T-helper 1 cell treated with Interleukin-12 subunit alpha and Interleukin-12 subunit beta and Interleukin-4 antibody, amounts not matched to agents 30 ng/mL and 1 ng/mL, for 36 hours (primary cell): Measurements from ENCODE around the gene ABO. TPM values are rescaled to one million over a fixed set of nuclear protein-coding genes. Genes with fewer than 3 reads are reported as not detected.
"Not testable (repeated sequence)": the region's sequence is repeated elsewhere in the genome, so short reads cannot be mapped to it uniquely, and the experiment has no call there.

Source experiments
- intact Hi-C: fragments of 100-400 bp; cut with micrococcal nuclease; formaldehyde crosslinking; loops from one replicate; pipeline ENCODE4 v1.15.1; 2024
- total RNA-seq: library from RNA; stranded (reverse); gene quantifications from 2 replicates; pipeline ENCODE4 v1.2.3, GENCODE V29; 2022

Gene ABO
- total RNA-seq, 1 donor from 2014 or later: 2.5 TPM

GRCh38 chr9:133264235-133264764 is 10.7 kb downstream of the ABO start:
- intact Hi-C loops: no loop called here

- intact Hi-C loops: no loop called here
These were observed 11.4 kb downstream of the ABO start for GRCh38 chr9:133263557-133263956.

DNA sequence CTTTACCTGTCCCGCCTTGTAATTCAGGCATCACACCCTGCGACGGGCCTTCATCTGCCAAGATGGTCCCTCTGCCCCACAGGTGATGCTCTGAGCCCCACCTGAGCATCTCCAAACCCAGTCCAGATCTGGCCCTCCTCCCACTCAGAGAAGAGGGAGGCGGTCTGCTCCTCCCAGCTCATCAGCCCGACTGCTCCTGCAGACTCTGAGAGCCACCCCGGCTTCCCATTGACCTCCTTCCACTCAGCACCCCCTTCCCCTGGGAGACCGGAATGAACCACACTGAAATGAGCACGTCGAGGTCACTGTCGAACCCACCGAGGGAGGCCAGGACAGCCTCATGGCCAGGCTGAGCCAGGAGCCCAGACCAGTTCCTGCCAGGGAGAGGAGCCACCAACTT is 12.8 kb downstream of the ABO start:
- intact Hi-C loops: no loop called here

DNA sequence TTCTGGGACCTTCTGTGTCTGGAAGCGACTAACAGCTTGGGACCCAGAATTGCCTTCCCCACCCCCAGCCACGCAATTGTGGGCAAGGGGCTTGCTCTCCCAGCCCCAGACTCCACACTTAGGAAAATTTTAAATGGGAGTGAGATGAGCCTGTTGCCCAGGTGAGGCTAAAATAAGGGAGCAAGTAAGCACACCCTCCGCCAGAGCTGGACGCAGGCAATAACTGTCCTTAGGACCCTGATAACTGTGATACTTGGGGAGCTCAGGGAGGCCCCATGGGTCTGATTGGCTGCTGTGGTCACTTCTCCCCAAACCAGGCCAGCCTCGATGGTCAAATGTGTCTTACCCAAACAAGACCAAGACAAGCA is 13.3 kb downstream of the ABO start:
- intact Hi-C loops: no loop called here

- intact Hi-C loops: no loop called here
These were observed 13.8 kb downstream of the ABO start for GRCh38 chr9:133261103-133261752.

DNA sequence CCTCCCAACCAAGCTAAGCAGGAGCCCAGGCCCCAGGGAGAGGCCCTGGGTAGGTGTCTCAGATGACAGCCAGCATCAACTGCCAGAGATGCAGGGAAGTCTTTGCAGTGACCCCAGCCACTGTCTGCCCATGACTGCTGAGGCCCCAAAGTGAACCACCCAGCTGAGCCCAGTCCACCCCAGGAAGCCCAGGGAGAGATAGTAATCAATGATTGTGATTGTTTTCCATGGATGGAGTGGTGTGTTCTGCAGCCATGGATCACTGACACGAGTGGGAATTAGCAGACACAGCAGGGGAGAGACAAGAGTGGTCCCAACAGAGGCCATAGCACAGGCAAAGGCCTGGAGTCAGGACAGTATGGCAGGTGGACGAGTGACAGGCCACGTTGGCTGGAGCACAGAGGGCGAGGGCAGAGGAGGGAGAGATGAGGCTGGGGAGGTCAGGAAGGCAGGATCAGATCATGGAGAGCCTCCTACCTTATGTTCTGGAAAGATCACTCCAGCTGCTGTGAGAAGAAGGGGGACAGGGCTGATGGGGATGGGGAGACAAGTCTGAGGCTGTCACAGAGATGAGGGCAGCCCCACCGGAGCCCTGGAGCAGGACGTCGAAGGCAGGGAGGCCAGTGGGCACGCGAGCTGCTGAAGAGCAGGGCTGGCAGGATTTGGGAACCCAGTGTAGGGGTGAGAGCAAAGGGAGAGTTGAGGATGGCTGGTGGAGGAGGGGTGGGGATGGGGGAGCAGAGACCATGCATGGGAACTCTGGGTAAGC is 14.5 kb downstream of the ABO start:
- intact Hi-C loops: no loop called here

- intact Hi-C loops: no loop called here
These were observed 16.7 kb downstream of the ABO start for GRCh38 chr9:133258061-133259015.

GRCh38 chr9:133257465-133257956 is 17.5 kb downstream of the ABO start:
- intact Hi-C loops: no loop called here

DNA sequence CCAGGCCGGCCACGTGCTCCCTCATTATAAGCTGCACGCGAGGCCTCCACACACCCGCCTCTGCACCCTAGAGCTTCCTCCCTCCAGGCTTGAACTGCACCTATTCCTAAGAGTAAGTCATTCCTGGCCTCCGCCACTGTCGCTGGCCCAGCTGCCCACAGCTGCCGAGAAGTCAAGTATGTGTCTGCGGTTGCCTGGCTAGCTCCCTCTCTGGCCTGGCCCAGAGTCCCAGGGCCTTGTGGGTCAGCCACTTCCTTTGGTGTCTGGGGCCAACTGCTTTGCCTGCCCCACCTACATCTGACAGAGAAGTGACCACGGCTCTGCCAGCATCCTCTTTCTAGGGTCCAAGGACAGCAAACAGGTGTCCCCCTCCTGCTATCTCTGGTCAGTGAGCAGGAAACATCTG is 18.3 kb downstream of the ABO start:
- intact Hi-C loops: no loop called here

DNA sequence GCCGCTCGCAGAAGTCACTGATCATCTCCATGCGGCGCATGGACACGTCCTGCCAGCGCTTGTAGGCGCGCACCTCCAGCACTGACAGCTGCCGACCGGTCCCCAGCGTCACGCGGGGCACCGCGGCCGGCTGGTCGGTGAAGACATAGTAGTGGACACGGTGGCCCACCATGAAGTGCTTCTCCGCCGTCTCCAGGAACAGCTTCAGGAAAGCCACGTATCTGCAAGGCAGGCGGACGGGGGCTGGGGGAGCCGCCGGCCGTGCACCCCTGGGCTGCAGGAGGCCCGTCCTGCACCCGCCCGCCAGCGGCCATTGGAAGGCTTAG is 18.9 kb downstream of the ABO start:
- intact Hi-C loops: no loop called here

DNA sequence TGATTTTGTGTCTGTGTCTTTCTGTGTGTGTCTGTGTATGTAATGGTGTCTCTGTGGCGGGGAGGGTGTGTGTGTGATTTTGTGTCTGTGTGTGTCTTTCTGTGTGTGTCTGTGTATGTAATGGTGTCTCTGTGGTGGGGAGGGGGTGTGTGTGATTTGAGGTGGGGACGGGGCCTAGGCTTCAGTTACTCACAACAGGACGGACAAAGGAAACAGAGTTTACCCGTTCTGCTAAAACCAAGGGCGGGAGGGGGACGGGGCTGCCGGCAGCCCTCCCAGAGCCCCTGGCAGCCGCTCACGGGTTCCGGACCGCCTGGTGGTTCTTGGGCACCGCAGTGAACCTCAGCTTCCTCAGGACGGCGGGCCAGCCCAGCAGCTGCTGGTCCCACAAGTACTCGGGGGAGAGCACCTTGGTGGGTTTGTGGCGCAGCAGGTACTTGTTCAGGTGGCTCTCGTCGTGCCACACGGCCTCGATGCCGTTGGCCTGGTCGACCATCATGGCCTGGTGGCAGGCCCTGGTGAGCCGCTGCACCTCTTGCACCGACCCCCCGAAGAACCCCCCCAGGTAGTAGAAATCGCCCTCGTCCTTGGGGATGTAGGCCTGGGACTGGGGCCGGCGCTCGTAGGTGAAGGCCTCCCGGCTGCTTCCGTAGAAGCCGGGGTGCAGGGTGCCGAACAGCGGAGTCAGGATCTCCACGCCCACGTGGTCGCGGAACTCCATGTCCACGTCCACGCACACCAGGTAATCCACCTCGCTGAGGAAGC is 19.4 kb downstream of the ABO start:
- intact Hi-C loops: no loop called here

- intact Hi-C loops: no loop called here
These were observed 20.5 kb downstream of the ABO start for GRCh38 chr9:133254471-133254870.

DNA sequence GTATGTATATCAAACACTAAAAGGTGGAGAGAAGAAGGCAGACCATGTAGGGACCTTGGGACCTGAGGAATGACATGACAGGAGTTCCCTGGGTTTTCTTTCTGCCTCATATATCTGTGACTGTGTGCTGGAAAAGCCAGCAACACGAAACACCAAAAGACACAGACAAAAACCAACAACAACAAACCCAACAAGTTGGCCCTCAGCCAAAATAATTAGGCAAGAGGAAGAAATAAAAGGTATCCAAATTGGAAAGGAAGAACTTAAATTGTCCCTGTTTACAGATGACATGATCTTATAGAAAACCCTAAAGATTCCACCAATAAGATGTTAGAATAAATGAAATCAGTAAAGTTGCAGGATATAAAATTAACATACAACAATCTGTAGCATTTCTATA is 21.7 kb downstream of the ABO start:
- intact Hi-C loops: no loop called here

- intact Hi-C loops: no loop called here
These were observed 22.5 kb downstream of the ABO start for GRCh38 chr9:133252301-133253020.

GRCh38 chr9:133251773-133252172 is 23.2 kb downstream of the ABO start:
- intact Hi-C loops: no loop called here

- intact Hi-C loops: not testable (repeated sequence)
These were observed 23.8 kb downstream of the ABO start for GRCh38 chr9:133251221-133251620.

- intact Hi-C loops: no loop called here
These were observed 24.2 kb downstream of the ABO start for GRCh38 chr9:133250741-133251170.

GRCh38 chr9:133249337-133249736 is 25.7 kb downstream of the ABO start:
- intact Hi-C loops: loop anchor here (1.0 kb wide), 1 partner anchor 10 kb away; no protein-coding TSS in a partner anchor

GRCh38 chr9:133248726-133249295 is 26.2 kb downstream of the ABO start:
- intact Hi-C loops: loop anchor here (1.0 kb wide), 1 partner anchor 10 kb away; no protein-coding TSS in a partner anchor

GRCh38 chr9:133247632-133248031 is 27.4 kb downstream of the ABO start:
- intact Hi-C loops: no loop called here
